Measurements from ENCODE around the gene TMEM121B.

TMEM121B gene

DNA sequence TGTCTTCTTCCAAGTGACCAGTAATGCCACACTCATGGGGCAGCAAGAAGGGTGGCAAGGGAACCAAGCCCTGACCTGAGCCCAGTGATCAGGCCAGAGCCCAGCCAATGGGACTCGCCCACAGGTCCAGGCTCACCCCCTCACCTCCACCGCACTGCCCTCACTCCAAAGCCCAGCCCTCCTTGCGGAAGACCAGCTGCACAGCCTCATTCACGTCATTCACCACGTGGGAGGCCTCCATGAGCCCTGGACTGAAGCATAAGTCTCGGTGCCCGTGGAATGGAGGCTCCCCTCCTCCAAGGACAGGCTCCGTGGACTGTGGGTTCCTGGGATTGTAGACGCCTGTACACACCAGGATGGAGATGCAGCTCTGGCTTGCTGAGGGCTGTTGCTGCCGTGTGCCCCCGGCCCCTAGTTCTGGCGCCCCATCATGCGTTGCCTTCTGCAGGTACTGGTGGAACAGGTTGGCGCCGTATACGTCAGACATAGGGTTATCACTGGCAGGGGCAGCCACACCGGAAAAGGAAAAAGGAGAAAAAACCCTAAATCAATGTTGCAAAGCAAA is 16.8 kb upstream of the TMEM121B start:
- no peak for DNase-seq (ENCODE audit: low read depth)

DNA sequence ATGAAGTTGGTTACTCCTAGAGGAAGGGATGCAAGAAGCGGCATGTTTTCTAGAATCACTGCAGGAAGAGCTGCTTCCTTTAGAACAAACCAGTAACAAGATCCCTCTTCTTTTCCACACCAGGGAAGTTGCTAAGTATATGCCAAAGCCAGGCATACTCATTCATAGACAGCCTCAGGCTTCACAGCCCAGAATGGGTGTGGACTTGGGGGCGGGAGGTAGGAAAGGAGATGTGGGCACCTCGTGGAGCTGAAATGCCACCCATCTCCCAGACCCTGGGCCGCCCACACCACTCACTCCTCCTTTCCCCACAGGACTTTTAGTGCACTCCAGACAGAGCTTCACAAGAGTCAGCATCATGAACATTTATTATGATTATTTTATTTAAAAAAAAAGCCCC is 16.0 kb upstream of the TMEM121B start:
- no peak for DNase-seq (ENCODE audit: low read depth)

DNA sequence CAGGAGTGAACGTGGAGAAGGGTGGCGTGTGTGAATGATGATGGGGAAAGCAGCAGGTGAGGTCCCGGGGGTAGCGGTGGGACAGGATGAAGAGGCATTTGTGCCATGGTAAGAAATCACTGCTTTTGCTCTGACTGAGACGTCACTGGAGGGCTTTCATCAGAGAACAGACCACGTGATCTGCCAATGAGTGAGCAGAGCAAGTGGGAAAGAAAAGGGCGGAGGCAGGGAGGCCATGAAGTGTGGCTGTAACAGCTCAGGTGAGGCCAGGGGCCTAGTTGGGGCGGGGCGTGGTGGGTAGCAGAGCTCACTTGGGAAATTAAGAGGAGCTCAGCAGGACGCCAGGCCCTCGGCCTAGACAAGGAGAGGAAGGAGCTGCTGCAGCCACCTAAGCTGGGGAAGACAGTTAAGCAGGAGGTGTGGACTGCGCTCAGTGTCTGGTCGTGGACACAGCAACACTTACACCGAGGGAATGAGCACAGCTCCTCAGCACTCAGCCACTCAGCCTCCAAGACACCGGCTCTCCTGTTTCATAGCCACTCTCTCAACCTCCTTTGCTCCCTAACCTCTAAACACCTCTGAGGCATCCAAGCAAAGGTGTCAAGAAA is 14.1 kb upstream of the TMEM121B start:
- DNase-seq (ENCODE audit: low read depth), result no peak

DNA sequence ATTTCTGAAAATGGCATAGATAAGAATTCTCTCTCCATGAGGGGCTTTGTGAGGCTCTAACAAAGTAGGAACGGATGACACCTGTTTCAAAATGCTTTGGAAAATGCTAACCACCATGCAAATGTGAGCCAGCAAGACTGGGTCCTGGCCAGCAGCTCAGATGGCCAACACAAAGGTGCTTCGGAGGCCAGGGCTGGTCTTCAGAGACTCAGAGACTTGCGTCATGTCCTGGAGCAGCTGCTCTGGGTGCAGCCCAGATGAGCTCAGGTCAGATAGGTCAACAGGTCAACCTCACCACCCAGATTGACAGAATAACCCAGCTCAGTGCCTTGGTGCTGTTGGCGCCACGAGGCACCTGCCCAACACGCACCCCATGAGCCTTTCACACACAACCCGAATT is 12.0 kb upstream of the TMEM121B start:
- DNase-seq (ENCODE audit: low read depth), result no peak

DNA sequence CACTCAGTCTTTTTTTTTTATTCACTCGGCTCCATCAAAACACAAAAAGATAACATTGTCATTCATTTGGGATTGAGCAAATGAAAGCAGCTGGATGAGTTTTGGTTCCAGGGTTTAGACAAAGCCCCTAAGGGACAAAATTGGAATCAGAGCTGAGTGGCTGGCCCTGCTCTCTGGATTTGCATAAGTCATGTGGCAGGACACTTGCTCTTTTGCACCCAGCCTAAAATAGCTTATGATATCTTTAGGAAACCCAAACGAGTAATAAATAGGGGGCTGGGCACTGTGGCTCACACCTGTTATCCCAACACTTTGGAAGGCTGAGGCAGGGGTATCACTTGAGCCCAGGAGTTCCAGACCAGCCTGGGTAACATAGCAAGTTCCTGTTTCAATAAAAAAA is 11.0 kb upstream of the TMEM121B start:
- DNase-seq (ENCODE audit: low read depth), result no peak

DNA sequence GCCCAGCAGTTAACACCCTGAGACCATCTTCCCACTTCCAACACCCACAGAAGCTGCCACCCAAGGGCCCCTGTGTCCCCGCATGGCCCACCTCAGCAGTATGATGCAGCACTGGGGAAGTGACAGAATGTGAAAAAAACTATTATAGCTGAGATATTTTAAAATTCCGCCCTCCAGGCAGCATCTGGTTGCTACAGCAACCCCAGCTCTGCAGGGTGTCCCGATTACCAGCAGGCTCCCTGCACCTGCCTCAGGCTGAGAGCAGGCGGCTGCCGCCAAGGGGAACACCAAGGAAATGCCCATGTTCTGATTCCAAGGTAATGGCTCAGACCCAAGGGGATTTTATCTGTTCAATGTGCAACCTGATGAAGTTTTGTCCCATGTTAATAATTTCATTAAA is 10.5 kb upstream of the TMEM121B start:
- no peak for DNase-seq (ENCODE audit: low read depth)

DNA sequence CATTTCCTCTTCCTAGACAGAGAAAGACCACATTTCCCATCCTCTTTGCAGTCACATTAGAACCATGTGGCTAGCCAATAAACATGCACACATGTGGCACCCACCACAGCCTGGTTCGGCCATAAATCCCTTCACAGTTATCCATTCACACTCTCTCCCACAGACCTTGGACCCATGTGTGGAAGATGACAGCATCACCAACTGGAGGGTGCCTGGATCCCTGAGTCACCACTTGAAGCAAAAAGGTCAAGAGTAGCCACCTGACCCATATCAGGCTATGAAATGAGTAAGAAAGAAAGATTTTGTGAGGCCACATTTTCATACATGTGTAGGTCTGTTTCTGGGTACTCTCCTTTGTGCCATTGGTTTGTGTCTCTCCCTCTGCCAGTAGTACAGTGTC is 9.0 kb upstream of the TMEM121B start:
- DNase-seq (ENCODE audit: low read depth), result no peak

DNA sequence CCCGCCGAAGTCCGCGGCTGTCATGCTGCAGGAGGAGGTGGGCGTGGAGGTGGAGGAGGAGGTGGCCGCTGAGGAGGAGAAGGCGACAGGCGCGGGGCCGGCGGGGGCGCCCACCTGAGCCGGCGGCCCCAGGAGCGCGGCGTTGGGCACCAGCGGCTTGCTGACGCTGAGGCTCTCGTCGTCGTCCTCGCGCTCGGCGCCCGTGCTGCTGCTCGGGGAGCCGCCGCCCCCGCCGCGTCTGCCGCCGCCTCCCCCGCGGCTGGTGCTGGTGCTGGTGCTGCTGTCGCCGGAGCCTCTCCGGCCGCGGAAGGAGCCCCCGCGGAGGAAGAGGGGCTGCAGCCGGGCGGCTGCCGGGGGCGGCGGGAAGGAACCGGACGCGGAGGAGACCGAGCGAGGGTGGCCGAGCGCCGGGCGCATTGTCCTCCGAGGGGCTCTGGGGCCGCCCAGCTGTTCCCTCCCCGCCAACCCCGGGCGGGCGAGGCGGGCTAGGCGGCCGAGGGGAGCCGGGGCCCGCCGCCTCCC is 388 bp downstream of the TMEM121B start:
- no peak for DNase-seq (ENCODE audit: low read depth)

DNA sequence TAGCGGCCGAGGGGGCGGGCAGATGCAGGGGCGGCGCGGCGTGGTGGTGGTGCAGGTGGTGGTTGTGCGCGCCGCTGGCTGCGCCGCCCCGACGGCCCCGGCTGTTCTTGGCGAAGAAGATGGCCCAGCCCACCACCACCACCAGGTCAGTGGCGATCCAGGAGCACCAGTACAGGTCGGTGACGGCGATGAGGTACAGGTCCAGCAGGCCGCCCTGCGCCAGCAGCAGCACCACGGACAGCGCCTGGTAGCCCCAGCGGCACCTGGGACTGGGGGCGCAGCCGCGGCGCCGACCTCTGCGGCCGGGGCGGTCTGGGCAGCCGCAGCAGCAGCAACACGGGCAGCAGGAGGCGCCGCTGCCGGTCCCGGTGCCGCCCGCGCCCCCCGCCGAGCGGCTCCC is 879 bp downstream of the TMEM121B start:
- DNase-seq (ENCODE audit: low read depth), result peak; percentile 32

DNA sequence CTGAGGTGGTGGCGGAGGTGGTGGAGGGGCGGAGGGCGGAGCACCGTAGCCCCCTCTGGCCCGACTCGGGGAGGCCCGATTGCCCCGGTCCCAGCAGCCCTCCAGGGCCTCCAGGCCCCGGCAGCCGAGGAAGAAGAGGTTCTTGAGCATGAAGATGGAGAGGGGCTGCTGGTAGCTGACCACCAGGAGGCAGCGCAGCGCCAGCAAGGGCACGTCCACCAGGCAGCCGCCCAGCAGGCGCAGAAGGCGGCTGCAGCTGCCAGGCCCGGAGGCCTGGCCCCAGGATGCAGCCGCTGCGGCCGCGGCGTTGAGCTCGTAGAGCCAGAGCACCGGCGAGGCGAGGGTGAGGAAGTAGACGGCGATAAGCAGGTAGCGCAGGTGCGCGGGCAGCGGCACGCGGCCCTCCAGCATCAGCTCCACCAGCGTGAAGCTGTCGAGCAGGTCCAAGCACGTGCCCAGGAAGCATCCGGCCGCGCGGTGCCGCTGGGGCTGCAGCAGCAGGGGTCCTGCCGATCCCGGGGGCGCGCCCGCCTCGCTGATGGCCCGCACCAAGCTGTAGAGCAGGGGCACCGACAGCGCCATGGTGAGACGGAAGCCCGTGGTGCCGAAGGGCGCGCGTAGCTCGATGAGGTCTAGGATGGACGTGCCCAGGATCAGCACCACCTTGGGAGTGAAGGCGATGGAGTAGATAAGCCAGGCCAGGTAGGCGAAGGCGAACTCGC is 1.5 kb downstream of the TMEM121B start:
- no peak for DNase-seq (ENCODE audit: low read depth)

DNA sequence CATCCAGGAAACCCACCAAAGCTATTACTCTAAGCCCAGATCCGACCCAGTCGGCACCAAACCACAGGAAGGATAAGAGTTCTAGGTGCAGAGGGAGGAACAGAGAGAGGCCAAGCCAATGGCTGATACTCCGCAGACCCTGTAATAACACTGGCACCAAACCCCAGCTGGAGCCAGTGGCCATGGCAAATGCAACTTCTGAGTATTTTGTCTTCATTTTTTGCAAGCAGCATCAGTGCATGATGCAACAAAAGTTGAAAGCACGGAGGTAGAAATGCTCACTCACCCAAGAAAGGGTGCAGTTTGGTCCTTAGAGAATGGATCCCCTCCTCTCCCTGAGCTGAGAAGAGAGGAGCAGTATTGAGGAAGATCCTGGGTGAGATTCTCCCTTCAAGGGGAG is 2.8 kb downstream of the TMEM121B start:
- no peak for DNase-seq (ENCODE audit: low read depth)

DNA sequence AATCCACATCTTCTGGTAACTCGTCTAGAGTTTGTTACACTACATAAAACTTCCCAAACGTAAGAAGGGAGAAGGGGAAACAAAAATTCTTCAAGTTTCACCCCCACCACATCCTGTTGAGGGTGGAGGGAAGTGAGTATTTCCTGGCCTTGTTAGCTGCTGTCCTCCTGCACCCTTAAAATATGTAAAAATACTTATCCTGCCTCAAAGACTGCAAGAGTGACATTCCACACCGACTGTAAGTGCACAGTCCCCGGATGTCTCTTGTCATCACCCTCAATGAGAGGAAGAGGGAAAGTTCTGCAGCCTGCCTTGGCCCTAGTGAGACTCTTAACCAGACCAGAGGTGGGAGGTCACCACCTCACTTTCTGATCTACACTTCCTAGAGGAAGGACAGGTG is 3.3 kb downstream of the TMEM121B start:
- no peak for DNase-seq (ENCODE audit: low read depth)

DNA sequence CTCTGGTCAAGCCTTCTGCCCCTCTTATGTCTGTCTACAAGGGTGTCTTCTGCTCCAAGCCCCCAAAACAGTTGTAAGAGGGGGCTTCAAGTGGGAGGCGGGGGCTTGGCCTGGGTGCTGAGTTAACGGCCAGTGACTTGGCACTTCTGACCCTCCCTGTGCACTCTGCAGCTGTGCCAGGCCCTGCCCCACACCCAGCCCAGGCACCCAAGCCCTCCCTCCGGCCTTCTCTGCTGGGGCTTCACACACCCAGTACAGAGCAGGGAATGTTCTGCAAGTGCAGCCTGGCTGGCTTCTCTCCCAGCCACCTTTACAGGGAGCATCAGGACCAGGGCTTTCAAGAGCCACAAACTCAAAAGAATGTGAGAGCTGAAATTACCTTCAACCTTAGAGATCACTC is 3.8 kb downstream of the TMEM121B start:
- DNase-seq (ENCODE audit: low read depth), result no peak

DNA sequence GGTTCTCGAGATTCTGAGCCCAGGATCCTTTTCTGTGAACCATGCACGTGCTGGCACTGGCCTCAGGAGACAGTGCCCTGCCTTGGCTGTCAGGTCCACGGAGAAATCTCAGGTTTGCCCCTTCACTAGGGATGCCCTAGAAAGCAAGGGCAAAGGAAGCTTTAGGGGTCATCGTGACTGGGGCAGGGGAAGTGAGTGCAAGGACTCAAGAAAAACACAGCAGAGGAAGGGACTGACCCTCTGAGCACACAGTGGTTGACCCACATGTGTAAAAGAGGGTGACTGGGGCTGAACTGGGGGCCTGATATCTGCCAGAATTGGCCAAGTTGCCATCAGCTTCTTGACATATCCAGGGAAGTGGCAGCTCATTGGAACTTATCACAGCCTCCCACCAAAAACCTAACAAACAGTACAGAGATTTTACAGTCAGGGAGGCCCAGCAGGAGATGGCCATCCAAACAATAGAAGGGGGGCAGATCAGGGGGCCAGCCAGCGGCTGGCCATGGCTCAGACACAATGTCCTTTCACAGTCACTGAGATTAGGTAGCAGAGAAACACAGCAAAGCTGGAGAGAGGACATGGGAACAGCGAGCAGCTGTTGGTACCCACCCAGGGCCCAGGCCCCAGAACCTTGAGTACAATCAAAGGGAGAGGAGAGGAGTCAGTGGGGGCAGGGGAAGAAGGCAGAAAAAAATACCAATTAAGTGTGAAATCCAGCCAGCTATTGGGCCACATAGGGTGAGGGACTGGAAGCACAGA is 4.4 kb downstream of the TMEM121B start:
- no peak for DNase-seq (ENCODE audit: low read depth)

DNA sequence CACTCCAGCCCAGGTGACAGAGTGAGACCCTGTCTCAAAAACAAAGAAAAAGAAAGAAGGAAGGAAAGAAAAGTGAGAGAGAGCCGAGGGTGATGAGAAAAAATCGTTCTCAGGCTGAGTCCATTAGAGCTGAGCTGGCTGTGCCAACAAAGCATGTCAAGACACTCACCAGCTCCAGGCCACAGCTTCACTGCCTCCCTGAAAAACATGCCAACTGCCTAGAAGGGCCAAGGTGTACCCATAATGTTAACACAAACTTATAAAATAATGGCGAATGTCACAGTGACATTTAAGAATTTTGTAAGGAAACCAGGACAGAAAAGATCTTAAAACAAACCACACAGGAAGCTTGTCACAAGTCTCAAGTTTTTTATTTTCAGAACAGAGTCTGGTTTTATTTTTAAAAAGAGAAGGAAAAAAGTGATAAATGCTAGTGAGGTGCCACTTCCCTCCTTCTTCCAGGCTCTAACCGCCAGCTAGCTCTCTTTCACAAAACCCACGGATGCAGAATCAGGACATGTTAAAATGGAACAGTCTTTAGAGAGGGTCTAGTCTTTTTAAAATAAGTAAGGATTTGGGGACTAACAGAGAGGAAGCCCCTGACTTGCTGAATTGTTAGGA is 5.1 kb downstream of the TMEM121B start:
- no peak for DNase-seq (ENCODE audit: low read depth)

DNA sequence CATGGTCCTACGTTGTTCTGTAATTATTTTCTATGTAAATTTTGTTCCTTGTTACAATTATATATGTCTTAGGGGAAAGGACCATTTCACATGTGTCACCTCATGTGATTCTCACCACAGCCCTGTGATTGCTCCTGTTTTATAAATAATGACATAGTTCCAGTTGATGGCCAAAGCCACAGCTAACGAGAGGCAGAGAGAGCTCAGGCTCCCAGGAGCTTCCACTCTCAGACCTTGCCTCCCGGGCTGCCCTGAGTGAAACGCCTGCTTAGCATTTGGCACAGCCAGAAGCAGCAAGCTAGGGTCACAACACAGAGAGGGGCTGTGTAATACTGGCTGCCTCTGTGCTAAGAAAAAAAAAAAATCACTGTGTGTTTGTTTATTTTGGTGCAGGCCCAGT is 5.9 kb downstream of the TMEM121B start:
- no peak for DNase-seq (ENCODE audit: low read depth)

DNA sequence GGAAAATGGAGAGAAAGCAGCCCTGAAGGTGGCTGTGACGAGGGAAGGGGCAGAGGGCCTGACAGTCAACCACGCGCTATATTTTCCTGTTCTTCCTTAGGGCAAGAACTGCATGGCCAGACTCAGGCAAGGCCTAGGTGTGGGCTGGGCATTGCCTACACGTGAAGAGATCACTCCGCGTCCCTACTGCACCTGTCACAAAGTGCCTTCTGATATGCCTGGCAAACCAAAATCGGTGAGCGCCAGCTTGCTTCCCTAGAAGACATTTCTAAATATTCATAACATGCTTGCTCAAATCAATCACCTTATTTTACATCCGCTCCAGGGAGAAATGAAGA is 6.3 kb downstream of the TMEM121B start:
- DNase-seq (ENCODE audit: low read depth), result no peak

DNA sequence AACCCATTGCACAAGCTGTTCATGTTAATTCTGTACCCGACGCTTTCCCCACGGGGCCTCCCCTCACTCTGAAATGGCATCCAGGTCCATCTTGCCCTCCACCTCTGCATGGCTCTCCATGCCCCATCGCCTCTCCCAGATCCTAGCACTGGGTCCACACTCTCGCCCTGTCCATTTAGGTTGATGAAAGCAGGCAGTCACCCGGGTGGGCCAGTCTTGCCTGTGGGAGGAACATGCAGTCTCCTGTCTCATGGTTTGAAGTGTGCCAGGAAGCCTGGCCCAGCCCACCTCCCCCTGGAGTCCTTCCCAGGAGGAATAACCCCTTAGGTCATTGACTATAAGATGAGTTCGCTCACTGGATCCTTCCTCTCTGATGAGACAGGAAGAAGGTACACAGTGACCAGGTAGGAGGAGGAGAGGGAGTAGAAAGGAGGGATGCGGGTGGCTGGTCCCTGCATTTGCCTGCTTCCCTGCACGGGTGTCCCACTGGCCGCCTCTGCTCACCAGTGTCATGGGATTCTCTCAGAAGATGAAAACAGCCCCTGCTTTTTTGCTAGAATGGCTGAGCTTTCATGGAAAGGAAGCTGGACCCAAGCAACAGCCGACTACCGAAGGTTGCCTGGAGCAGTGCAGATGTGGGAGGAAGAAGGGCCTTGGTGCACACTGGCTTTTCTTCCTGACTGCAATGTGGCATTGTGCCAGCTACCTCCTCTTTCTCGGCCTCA is 6.8 kb downstream of the TMEM121B start:
- DNase-seq (ENCODE audit: low read depth), result no peak

DNA sequence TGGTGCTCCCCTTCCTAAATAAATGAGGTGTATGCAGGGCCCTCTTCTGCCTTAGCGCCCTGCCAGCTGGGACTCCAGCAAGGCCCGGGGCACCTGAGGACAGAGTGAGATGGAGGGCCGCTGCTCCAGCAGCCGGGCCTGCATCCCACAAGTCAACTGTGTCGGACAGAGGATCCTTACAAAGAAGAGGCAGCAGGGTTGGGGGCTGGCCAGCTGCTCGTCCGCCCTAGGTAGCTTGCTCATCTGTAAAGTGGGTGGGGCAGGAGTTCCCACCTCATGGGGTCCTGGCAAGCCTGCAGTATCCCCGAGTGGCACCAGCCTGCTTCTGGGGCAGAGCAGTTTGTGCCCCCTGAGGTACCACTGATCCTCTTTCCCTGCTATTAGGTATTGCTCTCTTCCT is 7.6 kb downstream of the TMEM121B start:
- DNase-seq (ENCODE audit: low read depth), result no peak

DNA sequence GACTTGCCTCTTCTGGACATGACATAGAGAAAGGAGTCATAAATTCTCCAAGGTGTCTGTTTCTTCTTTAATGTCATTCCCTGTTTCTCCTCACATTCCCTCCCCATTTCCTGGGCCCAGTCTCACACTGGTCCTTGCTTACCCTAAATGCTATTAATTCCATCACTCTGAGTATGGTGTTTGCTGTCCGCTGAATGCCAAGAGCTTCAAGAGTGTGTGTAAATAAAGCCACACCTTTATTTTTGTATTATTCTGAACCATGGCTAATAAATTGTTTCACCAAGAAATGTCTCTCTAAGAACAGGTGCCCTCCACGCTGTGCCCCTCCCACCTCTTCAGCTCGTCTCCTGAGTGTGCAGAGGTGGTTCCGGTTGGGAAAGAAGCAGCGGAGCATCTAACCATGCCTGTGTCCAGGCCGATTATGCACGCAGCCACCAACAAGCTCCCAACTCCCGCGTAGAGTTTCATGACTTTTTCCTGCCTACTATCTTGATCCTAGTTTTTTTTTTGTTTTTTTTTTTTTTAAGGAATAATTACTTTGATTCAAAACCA is 8.6 kb downstream of the TMEM121B start:
- no peak for DNase-seq (ENCODE audit: low read depth)

DNA sequence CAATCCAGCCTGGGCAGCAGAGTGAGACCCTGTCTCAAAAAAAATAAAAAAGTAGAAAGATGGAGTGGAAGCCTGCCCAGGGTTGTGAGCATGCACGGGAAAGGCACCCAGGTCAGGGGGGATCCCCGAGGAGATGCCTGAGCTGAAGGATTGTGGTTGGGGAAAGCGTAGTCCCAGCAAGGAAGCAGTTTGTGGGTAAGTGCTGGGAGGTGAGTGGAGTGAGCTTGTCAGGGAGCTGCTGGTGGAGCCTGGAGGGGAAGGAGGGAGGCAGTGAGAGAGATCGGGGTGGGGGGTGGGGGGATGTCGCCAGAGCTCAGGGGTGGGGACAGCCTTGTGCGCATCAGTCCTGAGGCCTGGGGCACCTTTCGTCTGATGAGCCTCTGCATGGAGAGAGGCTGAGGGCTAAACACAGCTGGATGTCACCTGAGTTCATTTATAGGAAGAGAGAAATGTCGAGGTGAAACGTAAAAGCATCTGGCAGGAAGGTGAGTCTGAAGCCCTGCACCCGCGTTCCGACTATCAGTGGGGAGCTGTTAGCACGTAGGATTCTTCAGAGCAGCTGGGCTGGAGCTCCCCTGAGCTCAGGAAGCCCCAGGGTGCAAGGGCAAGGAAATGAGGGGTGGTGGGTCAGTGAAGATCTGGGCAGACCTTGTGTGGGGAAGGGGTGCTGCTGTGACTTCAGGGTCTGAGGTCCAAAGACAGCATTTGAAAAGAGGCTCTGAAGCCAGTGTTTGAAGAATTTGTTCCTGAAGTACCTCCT is 10.2 kb downstream of the TMEM121B start:
- no peak for DNase-seq (ENCODE audit: low read depth)

Measured in stimulated activated CD8-positive, alpha-beta memory T cell treated with anti-CD3 and anti-CD28 coated beads, Interleukin-12 subunit alpha, Interleukin-12 subunit beta, amount 100 ng/mL, for 1 hour (primary cell).